ENCODE measurements around the gene UROD.

GRCh38 chr1:44994309-44994898, 17.6 kb upstream of the UROD start:
- no peak for TF ChIP-seq CTCF (IDR thresholded peaks at IDR 0.05; ENCODE audit: low read depth, low read length)
- no peak for TF ChIP-seq MAX (IDR thresholded peaks at IDR 0.05; ENCODE audit: low read depth, low read length)
